Muscle layer of duodenum (tissue), 2 donors: ENCODE measurements around the gene PTGFR.

Experiments
- H3K27ac ChIP-seq: one replicate; pipeline ENCODE4 v1.7.0; 2013; ENCODE audit warnings: mild to moderate bottlenecking, low read length
- H3K27me3 ChIP-seq: one replicate; pipeline ENCODE4 v1.7.0; 2013; ENCODE audit warnings: low read depth, mild to moderate bottlenecking, control low read depth, low read length
- H3K36me3 ChIP-seq, 2 donors: one replicate each; pipeline ENCODE4 v1.7.0; 2013; ENCODE audit warnings: low read length in 2 of 2, control low read depth in 1 of 2, mild to moderate bottlenecking in 1 of 2; ENCODE audit not compliant: insufficient read depth in 2 of 2, control insufficient read depth in 1 of 2
- H3K4me1 ChIP-seq, 2 donors: one replicate each; pipeline ENCODE4 v1.7.0; 2013; ENCODE audit warnings: low read length in 2 of 2, mild to moderate bottlenecking in 2 of 2, control low read depth in 1 of 2, moderate library complexity in 1 of 2; ENCODE audit not compliant: insufficient read depth in 2 of 2, control insufficient read depth in 1 of 2
- H3K4me3 ChIP-seq, 2 donors: one replicate each; pipeline ENCODE4 v1.7.0; 2013; ENCODE audit warnings: low read length in 2 of 2, low read depth in 1 of 2, mild to moderate bottlenecking in 1 of 2
- H3K9me3 ChIP-seq, 2 donors: one replicate each; pipeline ENCODE4 v1.7.0; 2013; ENCODE audit warnings: low read length in 2 of 2, control low read depth in 1 of 2, mild to moderate bottlenecking in 1 of 2; ENCODE audit not compliant: control insufficient read depth in 1 of 2
- donor health status: healthy.

PTGFR gene

DNA sequence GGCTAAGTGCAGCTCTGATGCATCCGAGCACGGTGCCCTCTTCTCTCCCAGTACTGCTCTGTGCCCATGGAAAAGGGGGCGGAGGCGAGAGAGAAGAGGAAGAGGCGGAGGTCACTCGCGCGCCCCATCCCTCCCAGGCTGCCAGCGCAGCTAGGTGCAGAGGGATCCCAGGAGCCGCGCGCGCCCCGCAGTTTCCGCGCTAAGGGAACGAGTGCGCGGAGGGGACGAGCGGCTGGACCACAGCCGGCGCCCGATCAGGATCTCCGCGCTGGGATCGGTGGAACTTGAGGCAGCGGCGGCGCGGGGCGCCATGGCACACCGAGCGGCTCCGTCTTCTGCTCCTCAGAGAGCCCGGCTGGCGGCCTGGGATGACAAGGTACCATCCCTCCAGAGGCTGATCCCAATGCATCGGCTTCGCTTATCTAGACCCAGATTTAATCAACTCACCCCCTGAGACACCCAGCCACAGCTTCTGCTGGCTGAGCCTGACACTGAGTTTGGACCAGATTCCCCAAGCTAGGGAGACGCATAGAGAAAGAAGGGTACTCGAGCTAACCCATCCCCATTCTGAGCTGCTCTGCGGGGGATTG, at the start of gene PTGFR:
Gene PTGFR, plus strand, starts transcription at position 114 of the 590 bp plus-strand sequence. CDS start 1,770 bp downstream, outside the sequence.
- H3K4me3 ChIP-seq = peak within 1 kb of the TSS; percentile 79 to 82
- no peaks in the 10 kb centered on the region for H3K4me1 ChIP-seq
- H3K27me3 ChIP-seq = no peaks in the 10 kb centered on the region
- H3K9me3 ChIP-seq = no peaks in the 10 kb centered on the region
- peak within 1 kb of the TSS; percentile 83 for H3K27ac ChIP-seq
- H3K36me3 ChIP-seq = no peaks in the 10 kb centered on the region

DNA sequence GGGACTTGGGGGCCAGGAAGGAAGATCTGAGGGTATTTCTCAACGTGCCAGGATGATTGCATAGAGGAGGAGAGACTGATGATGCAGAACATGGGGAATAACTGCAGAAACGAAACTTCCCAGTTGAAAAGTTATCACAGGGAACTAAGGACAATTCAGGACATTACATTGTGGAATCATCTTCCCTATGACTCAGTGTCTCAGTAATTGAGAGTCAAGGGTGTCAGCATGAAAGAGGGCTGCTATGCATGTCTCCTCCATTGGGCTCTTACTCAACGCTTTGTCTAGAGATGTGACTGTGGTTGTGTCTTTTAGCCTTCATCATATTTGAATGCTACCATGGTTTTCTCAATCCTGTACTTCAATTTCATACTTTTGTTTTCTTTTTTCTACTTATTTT, 48.9 kb upstream of the PTGFR start:
- Histone ChIP-seq H3K4me1 (no peaks in the 10 kb centered on the region), H3K27me3 (no peaks in the 10 kb centered on the region), H3K9me3 (no peaks in the 10 kb centered on the region), H3K36me3 (no peaks in the 10 kb centered on the region), H3K4me3 (no peak overlapping the region), H3K27ac (no peak overlapping the region)

DNA sequence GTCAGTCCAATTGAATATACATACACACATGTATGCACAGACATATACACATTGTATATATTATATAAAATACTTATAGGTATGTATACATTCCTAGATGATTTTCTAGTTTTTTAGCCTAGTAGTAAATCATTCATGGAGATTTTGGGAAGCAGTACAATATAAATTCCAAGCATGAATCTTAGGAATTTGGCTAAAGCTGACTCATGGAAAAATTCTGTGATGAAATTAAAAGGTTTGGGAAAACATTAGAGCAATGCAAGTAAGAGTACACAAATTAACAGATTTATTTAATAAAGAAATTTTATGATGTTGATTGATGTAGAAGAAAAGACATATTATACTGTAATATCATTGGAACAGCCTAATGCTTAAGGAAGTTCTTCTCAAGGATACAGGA, 43.7 kb upstream of the PTGFR start:
- Histone ChIP-seq H3K9me3 (no peaks in the 10 kb centered on the region), H3K27ac (no peak overlapping the region), H3K4me1 (no peaks in the 10 kb centered on the region), H3K4me3 (no peak overlapping the region), H3K27me3 (no peaks in the 10 kb centered on the region), H3K36me3 (no peaks in the 10 kb centered on the region)

DNA sequence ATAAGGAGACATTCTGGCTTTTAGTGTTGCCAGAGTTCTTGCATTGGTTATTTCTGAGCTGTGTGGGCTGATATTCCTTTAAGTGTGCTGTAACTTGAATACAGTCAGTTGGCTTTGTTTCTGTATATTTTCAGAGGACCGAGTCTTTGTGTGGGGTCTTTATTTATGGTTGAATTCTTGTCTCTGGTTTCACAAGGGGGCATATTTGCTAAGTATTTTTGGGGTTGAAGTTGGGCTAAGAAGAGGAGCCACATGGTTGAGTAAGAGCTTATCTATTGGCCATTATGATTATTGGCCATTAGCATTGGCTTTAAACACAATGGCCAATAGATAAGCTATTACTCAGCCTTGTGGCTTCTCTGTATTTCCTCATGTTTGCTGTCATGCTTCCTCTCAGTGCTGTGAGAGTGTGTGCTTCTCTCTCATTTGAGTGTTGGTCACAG, 26.3 kb upstream of the PTGFR start:
- H3K27me3 ChIP-seq = no peaks in the 10 kb centered on the region
- no peaks in the 10 kb centered on the region for H3K4me1 ChIP-seq
- peaks cover 0 to 19% of the 10 kb centered on the region in 2 donors for H3K9me3 ChIP-seq
- no peak overlapping the region for H3K4me3 ChIP-seq
- H3K27ac ChIP-seq = no peak overlapping the region
- no peaks in the 10 kb centered on the region for H3K36me3 ChIP-seq

DNA sequence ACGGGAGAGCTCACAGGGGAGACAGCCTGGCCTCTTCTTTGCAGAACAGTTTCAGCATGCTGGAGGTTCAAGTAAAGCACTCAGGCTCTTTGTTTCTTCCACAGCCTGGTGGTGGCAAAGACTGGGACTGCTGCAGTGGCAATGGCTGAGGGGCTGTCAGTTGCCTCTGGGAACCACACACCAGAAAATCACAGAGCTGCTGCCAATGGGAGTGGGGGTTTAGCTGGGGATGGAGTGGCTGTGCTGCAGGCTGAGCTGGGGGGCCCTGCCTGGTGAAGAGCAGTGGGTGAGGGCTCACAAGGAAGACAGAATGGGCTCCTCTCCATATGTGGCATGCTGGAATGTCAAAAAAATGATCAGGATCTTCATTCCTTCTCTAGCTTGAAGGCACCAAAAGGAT, 25.6 kb upstream of the PTGFR start:
- no peak overlapping the region for H3K4me3 ChIP-seq
- H3K36me3 ChIP-seq = no peaks in the 10 kb centered on the region
- H3K4me1 ChIP-seq = no peaks in the 10 kb centered on the region
- H3K27ac ChIP-seq = no peak overlapping the region
- peaks cover 0 to 17% of the 10 kb centered on the region in 2 donors for H3K9me3 ChIP-seq
- H3K27me3 ChIP-seq = no peaks in the 10 kb centered on the region

GRCh38 chr1:78468521-78468920, 22.3 kb upstream of the PTGFR start:
- H3K4me1 ChIP-seq = no peaks in the 10 kb centered on the region
- no peak overlapping the region for H3K4me3 ChIP-seq
- no peaks in the 10 kb centered on the region for H3K27me3 ChIP-seq
- H3K27ac ChIP-seq = no peak overlapping the region
- H3K9me3 ChIP-seq = peaks cover 0 to 2% of the 10 kb centered on the region in 2 donors
- no peaks in the 10 kb centered on the region for H3K36me3 ChIP-seq

GRCh38 chr1:78469576-78469975, 21.2 kb upstream of the PTGFR start:
- no peak overlapping the region for H3K4me3 ChIP-seq
- H3K27ac ChIP-seq = no peak overlapping the region
- no peaks in the 10 kb centered on the region for H3K36me3 ChIP-seq
- H3K4me1 ChIP-seq = no peaks in the 10 kb centered on the region
- H3K9me3 ChIP-seq = peaks cover 0 to under 1% of the 10 kb centered on the region in 2 donors
- no peaks in the 10 kb centered on the region for H3K27me3 ChIP-seq

GRCh38 chr1:78471890-78472620, 18.7 kb upstream of the PTGFR start:
- no peak overlapping the region for H3K27ac ChIP-seq
- no peaks in the 10 kb centered on the region for H3K27me3 ChIP-seq
- H3K4me3 ChIP-seq = no peak overlapping the region
- no peaks in the 10 kb centered on the region for H3K36me3 ChIP-seq
- H3K9me3 ChIP-seq = no peaks in the 10 kb centered on the region
- no peaks in the 10 kb centered on the region for H3K4me1 ChIP-seq

DNA sequence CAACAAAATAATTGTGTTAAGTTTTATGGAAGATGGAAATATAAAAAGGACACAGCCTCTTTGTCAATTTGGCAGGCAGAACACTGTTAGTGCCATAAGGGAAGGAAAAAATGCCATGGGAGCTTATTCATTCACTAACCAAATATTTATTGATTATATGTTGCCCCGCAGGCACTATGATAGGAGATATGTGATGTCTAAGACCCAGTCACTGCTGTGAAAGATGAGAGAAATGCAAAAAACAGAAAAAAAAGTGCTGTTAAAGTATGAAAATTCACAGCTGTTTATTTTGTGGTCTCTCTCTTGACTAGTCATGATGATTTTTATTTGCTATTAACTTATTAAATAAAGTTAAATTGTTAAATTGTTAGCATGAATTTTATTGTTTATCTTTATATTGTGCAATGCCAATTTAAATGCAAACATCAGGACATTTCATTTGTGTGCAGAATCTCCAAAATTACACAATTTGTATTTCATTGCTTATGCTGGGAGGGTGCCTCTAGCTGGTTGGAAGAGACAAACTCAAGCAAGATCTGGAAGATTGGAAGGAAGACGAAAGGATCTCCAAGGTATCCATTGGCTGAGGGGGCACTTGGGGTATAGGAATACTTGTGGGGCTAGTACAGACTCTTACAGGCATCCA, 17.8 kb upstream of the PTGFR start:
- no peaks in the 10 kb centered on the region for H3K27me3 ChIP-seq
- H3K27ac ChIP-seq = no peak overlapping the region
- no peaks in the 10 kb centered on the region for H3K36me3 ChIP-seq
- no peaks in the 10 kb centered on the region for H3K9me3 ChIP-seq
- no peaks in the 10 kb centered on the region for H3K4me1 ChIP-seq
- H3K4me3 ChIP-seq = no peak overlapping the region

DNA sequence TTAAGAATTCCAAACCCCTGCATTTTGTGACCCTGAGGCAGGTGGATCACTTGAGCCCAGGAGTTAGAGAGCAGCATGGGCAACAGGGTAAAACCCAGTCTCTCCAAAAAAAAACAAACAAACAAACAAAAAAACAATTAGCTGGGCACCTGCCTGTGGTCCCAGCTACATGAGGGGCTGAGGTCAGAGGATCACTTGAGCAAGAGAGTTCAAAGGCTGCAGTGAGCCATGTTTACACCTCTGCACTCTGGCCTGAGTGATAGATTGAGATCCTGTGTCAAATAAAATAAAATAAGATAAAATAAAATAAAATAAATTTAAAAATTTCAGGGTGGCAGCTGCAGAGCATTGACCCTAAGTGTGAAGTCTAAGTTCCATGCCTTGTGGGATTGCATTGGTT, 16.7 kb upstream of the PTGFR start:
- no peaks in the 10 kb centered on the region for H3K9me3 ChIP-seq

DNA sequence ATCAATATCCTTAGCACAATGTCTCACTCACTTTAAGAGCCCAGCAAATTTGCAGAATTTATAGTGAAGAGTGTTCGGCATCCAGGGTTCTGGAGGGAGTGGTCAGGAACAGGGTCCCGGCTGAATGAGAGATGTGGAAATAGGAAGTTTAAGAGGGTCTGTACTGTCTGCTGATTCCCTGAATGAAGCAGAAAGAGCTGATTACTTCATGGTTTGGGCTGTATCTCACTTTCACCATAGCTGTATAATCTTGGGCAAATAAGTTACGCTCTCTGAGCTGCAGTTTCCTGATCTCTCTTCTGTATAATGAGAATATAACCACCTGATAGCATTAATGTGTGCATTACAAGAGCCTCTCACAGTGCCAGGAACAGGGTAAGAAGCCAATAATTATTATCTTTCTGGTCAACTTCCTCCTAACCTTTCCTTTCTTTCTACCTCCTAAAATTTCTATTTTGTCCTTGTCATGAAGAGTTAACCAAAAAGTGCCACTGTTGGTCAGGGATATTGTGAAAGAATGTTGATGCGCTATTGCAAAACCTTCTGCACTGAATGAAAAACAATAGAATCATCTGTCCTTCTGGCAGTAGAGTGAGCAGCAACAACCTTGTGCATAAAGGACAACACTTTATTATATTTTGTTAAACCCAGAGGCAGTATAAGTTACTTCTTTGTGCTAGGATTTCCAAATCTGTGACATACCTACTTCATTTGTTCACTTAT, 14.7 kb upstream of the PTGFR start:
- no peak overlapping the region for H3K4me3 ChIP-seq
- H3K9me3 ChIP-seq = no peaks in the 10 kb centered on the region
- H3K27me3 ChIP-seq = no peaks in the 10 kb centered on the region
- H3K36me3 ChIP-seq = no peaks in the 10 kb centered on the region
- no peak overlapping the region for H3K27ac ChIP-seq
- H3K4me1 ChIP-seq = no peaks in the 10 kb centered on the region

More for the DNA sequence above, 16.7 kb upstream of the PTGFR start:
- Histone ChIP-seq H3K36me3 (no peaks in the 10 kb centered on the region), H3K27ac (no peak overlapping the region), H3K27me3 (no peaks in the 10 kb centered on the region), H3K4me1 (no peaks in the 10 kb centered on the region), H3K4me3 (no peak overlapping the region)
